Choroid plexus epithelial cell (primary cell): ENCODE results near the gene SPARCL1.
A peak's percentile ranks its signal among the peaks of the same experiment; 100 is the strongest.
"Not testable (repeated sequence)": the region's sequence is repeated elsewhere in the genome, so short reads cannot be mapped to it uniquely, and the experiment has no call there.

Source experiments
- DNase-seq: peaks from one replicate; pipeline ENCODE4 v3.0.0-alpha.2; 2010; ENCODE audit warnings: low read depth
- H3K4me3 ChIP-seq: 2 replicates; pipeline ENCODE4 v1.5.1; 2011; ENCODE audit warnings: low read depth, mild to moderate bottlenecking, control low read depth, low read length, moderate library complexity
- CTCF ChIP-seq: conservative IDR thresholded peaks from 2 replicates; pipeline ENCODE4 v1.5.1; 2011; ENCODE audit warnings: low read depth, mild to moderate bottlenecking, control low read depth, inconsistent platforms, low read length, moderate library complexity

Gene SPARCL1, protein sequence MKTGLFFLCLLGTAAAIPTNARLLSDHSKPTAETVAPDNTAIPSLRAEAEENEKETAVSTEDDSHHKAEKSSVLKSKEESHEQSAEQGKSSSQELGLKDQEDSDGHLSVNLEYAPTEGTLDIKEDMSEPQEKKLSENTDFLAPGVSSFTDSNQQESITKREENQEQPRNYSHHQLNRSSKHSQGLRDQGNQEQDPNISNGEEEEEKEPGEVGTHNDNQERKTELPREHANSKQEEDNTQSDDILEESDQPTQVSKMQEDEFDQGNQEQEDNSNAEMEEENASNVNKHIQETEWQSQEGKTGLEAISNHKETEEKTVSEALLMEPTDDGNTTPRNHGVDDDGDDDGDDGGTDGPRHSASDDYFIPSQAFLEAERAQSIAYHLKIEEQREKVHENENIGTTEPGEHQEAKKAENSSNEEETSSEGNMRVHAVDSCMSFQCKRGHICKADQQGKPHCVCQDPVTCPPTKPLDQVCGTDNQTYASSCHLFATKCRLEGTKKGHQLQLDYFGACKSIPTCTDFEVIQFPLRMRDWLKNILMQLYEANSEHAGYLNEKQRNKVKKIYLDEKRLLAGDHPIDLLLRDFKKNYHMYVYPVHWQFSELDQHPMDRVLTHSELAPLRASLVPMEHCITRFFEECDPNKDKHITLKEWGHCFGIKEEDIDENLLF

GRCh38 chr4:87529187-87529586, at the start of gene SPARCL1:
Gene SPARCL1 (minus strand): TSS chr4:87529376. CDS start chr4:87499574, 29,802 bp downstream.
- H3K4me3 ChIP-seq: no peak within 1 kb of the TSS

GRCh38 chr4:87575983-87576382, 46.8 kb upstream of the SPARCL1 start:
- DNase-seq: no peak
- H3K4me3 ChIP-seq: no peak overlapping the region
- no peak for TF ChIP-seq CTCF

More at GRCh38 chr4:87529187-87529586, at the start of gene SPARCL1:
- no peak for DNase-seq
- TF ChIP-seq CTCF: no peak

DNA sequence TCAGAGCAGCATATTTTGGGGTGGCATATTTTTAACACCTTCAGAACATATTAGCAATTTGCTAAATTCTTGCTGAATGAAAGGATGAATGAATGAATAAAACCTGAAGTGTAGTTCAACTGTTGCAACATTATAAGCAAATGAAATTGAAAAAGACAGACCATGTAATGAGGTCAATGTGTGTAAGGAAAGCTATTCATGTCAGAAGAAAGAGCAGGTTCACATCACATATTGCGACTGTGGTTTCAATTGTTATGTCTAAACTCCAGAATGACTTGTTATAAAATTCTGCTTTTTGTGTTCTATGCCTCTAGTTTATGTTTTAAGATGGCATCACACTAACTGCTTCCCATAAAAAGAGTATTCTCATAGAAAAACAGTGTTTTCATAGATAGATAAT, 46.2 kb upstream of the SPARCL1 start:
- no peak for TF ChIP-seq CTCF
- no peak for DNase-seq
- H3K4me3 ChIP-seq: no peak overlapping the region

- peak; percentile 57 for DNase-seq
- no peak for TF ChIP-seq CTCF
- no peak overlapping the region for H3K4me3 ChIP-seq
Measured at GRCh38 chr4:87574996-87575395, 45.8 kb upstream of the SPARCL1 start.

DNA sequence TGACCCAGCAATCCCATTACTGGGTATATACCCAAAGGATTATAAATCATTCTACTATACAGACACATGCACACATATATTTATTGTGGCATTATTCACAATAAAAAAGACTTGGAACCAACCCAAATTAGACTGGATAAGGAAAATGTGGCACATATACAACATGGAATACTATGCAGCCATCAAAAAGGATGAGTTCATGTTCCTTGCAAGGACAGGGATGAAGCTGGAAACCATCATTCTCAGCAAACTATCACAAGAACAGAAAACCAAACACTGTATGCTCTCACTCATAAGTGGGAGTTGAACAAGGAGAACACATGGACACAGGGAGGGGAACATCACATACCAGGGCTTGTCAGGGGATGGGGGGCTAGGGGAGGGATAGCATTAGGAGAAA, 45.2 kb upstream of the SPARCL1 start:
- not testable (repeated sequence) for H3K4me3 ChIP-seq, DNase-seq

DNA sequence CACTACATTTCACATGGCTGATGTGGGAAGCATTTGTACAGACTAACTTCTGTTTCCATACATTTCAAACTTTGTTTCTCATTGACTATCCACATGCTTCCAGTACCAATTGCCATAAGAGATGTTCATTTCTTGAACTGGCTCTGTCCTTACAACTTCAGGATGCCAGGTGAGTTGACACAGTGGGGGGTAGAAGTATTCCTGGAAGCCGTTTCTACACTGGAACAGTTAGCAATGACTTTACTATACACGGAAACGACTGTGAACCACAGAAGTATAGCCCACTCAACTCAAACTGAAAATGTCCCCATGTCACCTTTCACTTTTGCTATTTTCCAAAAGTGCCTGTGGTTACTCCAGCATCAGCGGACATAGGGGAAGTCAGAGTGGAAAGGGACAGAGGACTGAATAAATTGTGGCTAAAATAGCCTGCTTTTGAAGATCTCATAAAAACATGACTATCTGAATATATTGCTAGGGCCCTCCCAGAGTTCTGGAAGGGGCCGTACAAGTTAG, 41.2 kb upstream of the SPARCL1 start:
- H3K4me3 ChIP-seq: no peak overlapping the region
- no peak for TF ChIP-seq CTCF
- DNase-seq: no peak

GRCh38 chr4:87567191-87567590, 38.0 kb upstream of the SPARCL1 start:
- DNase-seq: no peak
- H3K4me3 ChIP-seq: no peak overlapping the region
- TF ChIP-seq CTCF: no peak
